Smooth muscle cell (in vitro differentiated cells): ENCODE measurements around the gene BMPR1A. TPM values are rescaled to one million over a fixed set of nuclear protein-coding genes. Genes with fewer than 3 reads are reported as not detected.
A peak's percentile ranks its signal among the peaks of the same experiment; 100 is the strongest.

Experiments used
- DNase-seq: peaks from one replicate; lab custom pipeline; 2025; ENCODE audit not compliant: unreplicated experiment; lab: John Stamatoyannopoulos, UW
- H2AFZ ChIP-seq: fragments of 200-600 bp; sonication (generic); 2 replicates; pipeline ENCODE4 v1.6.0; 2016; ENCODE audit warnings: antibody characterized with exemption, low read depth, mild to moderate bottlenecking
- H3F3A ChIP-seq: fragments of 200-600 bp; sonication (generic); 2 replicates; pipeline ENCODE4 v1.6.0; 2017; ENCODE audit warnings: antibody characterized with exemption, low read depth
- H3K27ac ChIP-seq: fragments of 200-600 bp; sonication (generic); 2 replicates; pipeline ENCODE4 v1.5.1; 2016; ENCODE audit warnings: low read depth, mild to moderate bottlenecking
- H3K27me3 ChIP-seq: fragments of 200-600 bp; sonication (generic); 2 replicates; pipeline ENCODE4 v1.6.1; 2016; ENCODE audit warnings: low read depth, mild to moderate bottlenecking
- H3K36me3 ChIP-seq: fragments of 200-600 bp; sonication (generic); 2 replicates; pipeline ENCODE4 v1.5.1; 2016; ENCODE audit warnings: low read depth
- H3K4me1 ChIP-seq: fragments of 200-600 bp; sonication (generic); 2 replicates; pipeline ENCODE4 v1.5.1; 2016; ENCODE audit warnings: low read depth
- H3K4me2 ChIP-seq: fragments of 200-600 bp; sonication (generic); 2 replicates; pipeline ENCODE4 v1.6.0; 2016; ENCODE audit warnings: mild to moderate bottlenecking
- H3K4me3 ChIP-seq: fragments of 200-600 bp; sonication (generic); 2 replicates; pipeline ENCODE4 v1.5.1; 2016; ENCODE audit warnings: mild to moderate bottlenecking
- H3K79me2 ChIP-seq: fragments of 200-600 bp; sonication (generic); 2 replicates; pipeline ENCODE4 v1.6.0; 2016; ENCODE audit warnings: low read depth, mild to moderate bottlenecking
- H3K9ac ChIP-seq: fragments of 200-600 bp; sonication (generic); 2 replicates; pipeline ENCODE4 v1.6.0; 2016; ENCODE audit warnings: low read depth
- H3K9me3 ChIP-seq: fragments of 200-600 bp; sonication (generic); replicated peaks from 2 replicates; pipeline ENCODE4 v1.5.1; 2016; ENCODE audit warnings: low read depth
- H4K20me1 ChIP-seq: fragments of 200-600 bp; sonication (generic); 2 replicates; pipeline ENCODE4 v1.6.0; 2016; ENCODE audit warnings: low read depth
- CTCF ChIP-seq: fragments of 200-600 bp; sonication (generic); IDR thresholded peaks from 2 replicates; pipeline ENCODE4 v1.5.1; 2017; ENCODE audit warnings: borderline replicate concordance, mild to moderate bottlenecking, antibody characterized with exemption; ENCODE audit not compliant: insufficient read depth, poor library complexity, severe bottlenecking
- WGBS: methylation state at CpG from one replicate; pipeline ENCODE4 v1.1.7; 2016; ENCODE audit warnings: low lambda C conversion rate; 5-methylcytosine and 5-hydroxymethylcytosine counted together
- polyA plus RNA-seq: library from polyadenylated mRNA; unstranded; fragments of >200 nt; fragmentation: Nextera tagmentation; extraction: Ambion mirVana; gene quantifications from 2 replicates; pipeline ENCODE4 v1.2.1, GENCODE V29; 2016
- total RNA-seq: library from RNA; depleted of rRNA; stranded (reverse); fragments of >200 nt; gene quantifications from 2 replicates; pipeline ENCODE4 v1.2.3, GENCODE V29; 2014

BMPR1A gene
- total and polyA plus RNA-seq, 2 experiments from 2014 or later, result 15.5 to 80.9 TPM

- H2AFZ ChIP-seq, result no peak overlapping the region
- no peaks in the 10 kb centered on the region for H3K9me3 ChIP-seq
- H4K20me1 ChIP-seq, result peaks cover 66% of the 10 kb centered on the region
- no peaks in the 10 kb centered on the region for H3F3A ChIP-seq
- H3K79me2 ChIP-seq, result peaks cover 72% of the 10 kb centered on the region
- 17% methylated on average over 3 of the region's 3 CpGs for WGBS
- DNase-seq, result no peak
- H3K27ac ChIP-seq, result no peak overlapping the region
- peak overlapping the region; percentile 99 for H3K4me2 ChIP-seq
- H3K4me3 ChIP-seq, result peak overlapping the region; percentile 84
- no peaks in the 10 kb centered on the region for H3K27me3 ChIP-seq
- H3K9ac ChIP-seq, result peak overlapping the region; percentile 87
- H3K36me3 ChIP-seq, result no peaks in the 10 kb centered on the region
- H3K4me1 ChIP-seq, result peaks cover 21% of the 10 kb centered on the region
- no peak for TF ChIP-seq CTCF
These were observed 2.8 kb downstream of the BMPR1A start for GRCh38 chr10:86759073-86759672.

DNA sequence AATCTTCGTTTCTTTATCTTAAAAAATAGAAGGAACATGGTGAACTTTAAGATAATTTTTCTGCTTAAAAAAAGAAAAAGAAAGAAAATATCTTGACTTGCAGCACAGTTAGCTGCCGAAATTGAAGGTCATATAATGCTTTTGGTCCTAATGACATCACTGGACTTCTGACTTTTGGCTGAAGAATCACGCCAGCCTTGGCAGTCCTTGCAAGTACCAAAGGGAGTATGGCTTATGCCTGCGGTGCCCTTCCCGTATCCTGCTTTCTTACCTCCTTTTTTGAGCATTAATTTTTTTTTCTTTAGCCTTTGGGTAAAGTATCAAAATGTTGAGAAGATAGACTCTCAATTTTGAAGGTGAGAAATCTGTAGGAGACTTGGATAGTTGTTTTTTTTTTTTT is 7.0 kb downstream of the BMPR1A start:
- Histone ChIP-seq H3K4me3 (no peak overlapping the region), H3F3A (no peaks in the 10 kb centered on the region), H3K9ac (no peak overlapping the region), H3K4me1 (peaks cover 18% of the 10 kb centered on the region), H3K4me2 (no peak overlapping the region), H4K20me1 (peaks cover 95% of the 10 kb centered on the region), H3K9me3 (no peaks in the 10 kb centered on the region), H2AFZ (no peak overlapping the region), H3K27ac (no peak overlapping the region), H3K36me3 (no peaks in the 10 kb centered on the region), H3K27me3 (no peaks in the 10 kb centered on the region), H3K79me2 (peaks cover 99% of the 10 kb centered on the region)
- TF ChIP-seq CTCF, result no peak
- DNase-seq, result no peak
- 96% methylated on average over 5 of the region's 5 CpGs for WGBS

DNA sequence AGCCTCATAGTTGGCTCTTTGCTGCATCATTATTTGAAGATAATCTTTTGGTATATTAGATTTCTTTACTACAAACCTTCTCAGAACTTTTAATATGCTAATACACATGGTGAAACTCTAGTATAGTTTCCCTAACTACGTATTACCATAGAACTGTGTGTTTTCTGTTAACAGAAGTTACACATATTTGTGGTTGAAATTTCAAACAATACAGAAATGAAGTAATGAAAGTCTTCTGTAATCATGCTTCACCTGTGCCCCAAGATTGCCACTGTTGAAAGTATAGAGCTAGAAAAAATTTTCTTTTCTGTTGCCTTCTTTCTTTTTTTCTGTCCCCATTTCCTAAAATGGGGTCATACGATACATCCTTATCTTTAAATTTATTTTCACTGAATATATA is 9.1 kb downstream of the BMPR1A start:
- H3K9me3 ChIP-seq, result no peaks in the 10 kb centered on the region
- H4K20me1 ChIP-seq, result peaks cover 97% of the 10 kb centered on the region
- peaks cover 28% of the 10 kb centered on the region for H3K4me1 ChIP-seq
- 95% methylated on average over 2 of the region's 2 CpGs for WGBS
- no peak for DNase-seq
- no peaks in the 10 kb centered on the region for H3K36me3 ChIP-seq
- no peaks in the 10 kb centered on the region for H3F3A ChIP-seq
- no peaks in the 10 kb centered on the region for H3K27me3 ChIP-seq
- H3K4me2 ChIP-seq, result no peak overlapping the region
- no peak for TF ChIP-seq CTCF
- no peak overlapping the region for H3K27ac ChIP-seq
- no peak overlapping the region for H2AFZ ChIP-seq
- peaks cover 99% of the 10 kb centered on the region for H3K79me2 ChIP-seq
- H3K4me3 ChIP-seq, result no peak overlapping the region
- no peak overlapping the region for H3K9ac ChIP-seq

GRCh38 chr10:86768412-86769062 is 12.1 kb downstream of the BMPR1A start:
- no peaks in the 10 kb centered on the region for H3K36me3 ChIP-seq
- H3K27me3 ChIP-seq, result no peaks in the 10 kb centered on the region
- peaks cover 34% of the 10 kb centered on the region for H3K4me1 ChIP-seq
- no peak for DNase-seq
- no peak for TF ChIP-seq CTCF
- H4K20me1 ChIP-seq, result peaks cover 97% of the 10 kb centered on the region
- peaks cover 98% of the 10 kb centered on the region for H3K79me2 ChIP-seq
- H3K4me3 ChIP-seq, result no peak overlapping the region
- H3K4me2 ChIP-seq, result no peak overlapping the region
- no peak overlapping the region for H3K9ac ChIP-seq
- no peaks in the 10 kb centered on the region for H3K9me3 ChIP-seq
- H3F3A ChIP-seq, result no peaks in the 10 kb centered on the region
- WGBS, result 95% methylated on average over 1 of the region's 1 CpG
- H2AFZ ChIP-seq, result no peak overlapping the region
- no peak overlapping the region for H3K27ac ChIP-seq
